K562 (cell line): Measurements from ENCODE around the gene RIPK3. TPM values are rescaled to one million over a fixed set of nuclear protein-coding genes. Genes with fewer than 3 reads are reported as not detected.

ENCODE experiments used
- CBX1 ChIP-seq: sonication (generic); IDR thresholded peaks from 2 replicates; pipeline ENCODE4 v1.6.1; 2016; ENCODE audit warnings: antibody characterized with exemption, low read depth, mild to moderate bottlenecking
- CC2D1A ChIP-seq: fragments of 450-650 bp; IDR thresholded peaks from 2 replicates; pipeline ENCODE4 v1.6.1; 2017; ENCODE audit warnings: mild to moderate bottlenecking
- CCNT2 ChIP-seq: IDR thresholded peaks from 2 replicates; pipeline ENCODE4 v1.6.1; 2011; ENCODE audit warnings: borderline replicate concordance, low read depth, mild to moderate bottlenecking, moderate library complexity, mixed read lengths, low read length; ENCODE audit not compliant: insufficient read length; ENCODE audit errors: extremely low read depth
- CHD2 ChIP-seq: IDR thresholded peaks from 2 replicates; pipeline ENCODE4 v1.6.1; 2011; ENCODE audit warnings: low read depth, low read length
- DEAF1 ChIP-seq: fragments of 450-650 bp; formaldehyde crosslinking; IDR thresholded peaks from 2 replicates; pipeline ENCODE4 v1.4.0; 2020; ENCODE audit warnings: mild to moderate bottlenecking, moderate library complexity
- FIP1L1 ChIP-seq: fragments of 200-400 bp; formaldehyde crosslinking; IDR thresholded peaks from 2 replicates; pipeline ENCODE4 v1.6.1; 2018; ENCODE audit warnings: mild to moderate bottlenecking, low read depth, low read length; ENCODE audit not compliant: poor library complexity, severe bottlenecking
- IRF9 ChIP-seq: fragments of 450-650 bp; IDR thresholded peaks from 2 replicates; pipeline ENCODE4 v1.6.1; 2016; ENCODE audit warnings: missing biosample characterization, missing genetic modification characterization
- KAT2B ChIP-seq: IDR thresholded peaks from one replicate; pipeline ENCODE4 v1.6.1; 2012; ENCODE audit warnings: low read depth, mild to moderate bottlenecking, control low read depth, inconsistent platforms, low read length, moderate library complexity
- NR2C2 ChIP-seq, 2 experiments: fragments of 200-800 bp in 1 of 2; sonication (Bioruptor generic) in 1 of 2; sonication (generic) in 1 of 2; formaldehyde crosslinking in 1 of 2; IDR thresholded peaks; 2 replicates each; pipeline versions ENCODE4 v1.6.1 to v1.8.0; 2016 to 2022; ENCODE audit warnings: mild to moderate bottlenecking in 1 of 2, missing compliant biosample characterization in 1 of 2, missing genetic modification characterization in 1 of 2, missing genetic modification reagents in 1 of 2
- SMC3 ChIP-seq: conservative IDR thresholded peaks from 2 replicates; pipeline ENCODE4 v1.6.1; 2011; ENCODE audit warnings: low read depth, low read length, improper control_type of control experiment; ENCODE audit not compliant: insufficient read depth
- ZNF12 ChIP-seq: sonication (generic); formaldehyde crosslinking; IDR thresholded peaks from 2 replicates; pipeline ENCODE4 v1.4.0; 2020; ENCODE audit warnings: mild to moderate bottlenecking, missing genetic modification reagents
- ZNF609 ChIP-seq: sonication (generic); formaldehyde crosslinking; IDR thresholded peaks from 2 replicates; pipeline ENCODE4 v1.8.1; 2023; ENCODE audit warnings: missing genetic modification reagents, mild to moderate bottlenecking, borderline replicate concordance
- ZNF79 ChIP-seq: fragments of 250-450 bp; sonication (Bioruptor Pico); IDR thresholded peaks from 2 replicates; pipeline ENCODE4 v1.4.0; 2020; ENCODE audit warnings: low read depth, mild to moderate bottlenecking, moderate library complexity
- ZZZ3 ChIP-seq: fragments of 450-650 bp; IDR thresholded peaks from 2 replicates; pipeline ENCODE4 v1.6.1; 2016; ENCODE audit warnings: antibody characterized with exemption, mild to moderate bottlenecking, moderate library complexity
- polyA plus RNA-seq, 8 experiments: library from polyadenylated mRNA; depleted of rRNA in 4 of 8; stranded (reverse) in 5 of 8; unstranded in 3 of 8; fragments of >200 nt; fragmentation: Nextera tagmentation in 2 of 8; fragmentation: Illumina TruSeq in 1 of 8; extraction: Ambion mirVana in 2 of 8; extraction: Trizol in 1 of 8; gene quantifications; 2 replicates each; pipeline versions ENCODE4 v1.2.1 to v1.2.3, GENCODE V29; 2011 to 2014; ENCODE audit warnings: inconsistent platforms in 1 of 8, missing spikeins in 1 of 8
- total RNA-seq, 7 experiments: library from RNA; depleted of rRNA in 6 of 7; stranded (reverse); fragments of >200 nt in 6 of 7; fragmentation: Illumina TruSeq in 2 of 7; extraction: Trizol in 2 of 7; gene quantifications; 2 replicates each; pipeline versions ENCODE4 v1.2.1 to v1.2.3, GENCODE V29; 2011 to 2021; ENCODE audit warnings: low replicate concordance in 1 of 7
- TF ChIP-seq, protein P1 (sequence below), 2 experiments: fragments of 450-650 bp in 1 of 2; sonication (generic) in 1 of 2; formaldehyde crosslinking in 1 of 2; IDR thresholded peaks in 1 of 2; conservative IDR thresholded peaks in 1 of 2; 2 replicates each; pipeline versions ENCODE4 v1.6.1 to v1.8.1; 2016 to 2023; ENCODE audit warnings: mild to moderate bottlenecking in 2 of 2, moderate library complexity in 2 of 2, inconsistent platforms in 1 of 2, missing genetic modification reagents in 1 of 2
- TF ChIP-seq, protein P2 (sequence below): sonication (generic); formaldehyde crosslinking; IDR thresholded peaks from 2 replicates; pipeline ENCODE4 v1.8.0; 2022; ENCODE audit warnings: missing genetic modification reagents, mild to moderate bottlenecking, moderate library complexity, borderline replicate concordance

Gene RIPK3
- total and polyA plus RNA-seq, 9 of the 15 experiments (the other 6 are each of a cell fraction or from before 2014, with no cell fraction given), result 0.03 to 0.43 (median 0.28) TPM; not detected in 3

DNA sequence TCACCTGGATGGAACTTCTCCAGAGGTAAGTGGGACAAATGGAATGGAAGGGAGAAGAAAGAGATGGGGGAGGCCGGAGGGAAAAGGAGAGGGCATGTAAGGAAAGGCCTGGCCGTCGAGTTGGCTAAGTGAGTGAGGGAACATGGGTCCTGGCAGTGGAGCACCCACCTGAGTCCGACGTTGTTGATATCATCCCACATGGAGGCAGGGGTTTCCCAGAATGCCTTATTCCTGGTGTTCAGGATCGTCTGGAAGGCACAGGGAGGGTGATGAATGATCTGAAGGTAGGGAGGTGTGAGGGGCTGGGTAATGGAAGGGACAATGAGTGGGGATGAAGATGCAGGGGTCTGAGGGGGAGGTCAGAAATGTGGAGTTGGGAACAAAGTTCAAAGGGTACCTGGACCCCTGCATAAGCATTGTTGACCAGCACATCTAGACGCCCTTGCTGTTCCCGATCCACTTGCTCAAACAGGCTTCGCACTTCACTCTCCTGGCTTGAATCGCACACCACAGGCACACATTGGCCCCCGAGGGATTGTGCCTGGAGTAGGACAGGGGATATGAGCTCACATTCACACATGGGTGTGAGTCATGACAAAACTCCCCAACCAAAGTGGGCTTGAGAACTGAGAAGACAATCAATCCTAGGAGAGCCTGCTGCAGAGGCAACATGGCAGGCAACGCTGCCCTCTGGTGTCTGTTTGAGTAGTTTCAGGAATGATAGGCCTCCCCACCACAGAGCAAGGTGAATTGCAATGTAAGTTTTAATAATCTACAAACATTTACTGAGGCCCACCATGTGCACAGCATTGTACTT, 43.2 kb downstream of the RIPK3 start (continued):
- TF ChIP-seq, protein P1, sequence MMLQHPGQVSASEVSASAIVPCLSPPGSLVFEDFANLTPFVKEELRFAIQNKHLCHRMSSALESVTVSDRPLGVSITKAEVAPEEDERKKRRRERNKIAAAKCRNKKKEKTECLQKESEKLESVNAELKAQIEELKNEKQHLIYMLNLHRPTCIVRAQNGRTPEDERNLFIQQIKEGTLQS (IDR thresholded peaks at IDR 0.05), result peak; percentile 53; the same call in 1 of the 2 replicates
- TF ChIP-seq, protein P1 (CRISPR knock-in tag; conservative IDR thresholded peaks at IDR 0.05), result no peak
- no peak for TF ChIP-seq CHD2
- TF ChIP-seq, protein P2, sequence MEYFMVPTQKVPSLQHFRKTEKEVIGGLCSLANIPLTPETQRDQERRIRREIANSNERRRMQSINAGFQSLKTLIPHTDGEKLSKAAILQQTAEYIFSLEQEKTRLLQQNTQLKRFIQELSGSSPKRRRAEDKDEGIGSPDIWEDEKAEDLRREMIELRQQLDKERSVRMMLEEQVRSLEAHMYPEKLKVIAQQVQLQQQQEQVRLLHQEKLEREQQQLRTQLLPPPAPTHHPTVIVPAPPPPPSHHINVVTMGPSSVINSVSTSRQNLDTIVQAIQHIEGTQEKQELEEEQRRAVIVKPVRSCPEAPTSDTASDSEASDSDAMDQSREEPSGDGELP (CRISPR knock-in tag), result no peak
- no peak for TF ChIP-seq FIP1L1
- TF ChIP-seq DEAF1 (CRISPR knock-in tag), result peak; percentile 70
- no peak for TF ChIP-seq IRF9 (tag)
- TF ChIP-seq ZNF609 (CRISPR knock-in tag), result no peak
- no peak for TF ChIP-seq KAT2B
- TF ChIP-seq CC2D1A, result 0 out of 2 replicates have a peak, but pooled peaks have one; percentile 54
- TF ChIP-seq ZNF79 (CRISPR knock-in tag), result no peak
- peak; percentile 88 for TF ChIP-seq SMC3
- TF ChIP-seq NR2C2 (CRISPR knock-in tag; IDR thresholded peaks at IDR 0.05), result no peak
- no peak for TF ChIP-seq NR2C2 (tag; IDR thresholded peaks at IDR 0.05)
- TF ChIP-seq ZNF12 (CRISPR knock-in tag), result no peak
- TF ChIP-seq ZZZ3, result no peak
- no peak for TF ChIP-seq CBX1
- no peak for TF ChIP-seq CCNT2
